AG09319 (cell line): ENCODE results near the gene YJEFN3.

Experiments used
- DNase-seq: peaks from one replicate; pipeline ENCODE4 v3.0.0-alpha.2; 2010; ENCODE audit warnings: low read depth; ENCODE audit errors: extremely low read depth
- CTCF ChIP-seq: IDR thresholded peaks from 2 replicates; pipeline ENCODE4 v1.5.1; 2011; ENCODE audit warnings: low read depth, mild to moderate bottlenecking, inconsistent platforms, low read length, moderate library complexity

Gene YJEFN3

DNA sequence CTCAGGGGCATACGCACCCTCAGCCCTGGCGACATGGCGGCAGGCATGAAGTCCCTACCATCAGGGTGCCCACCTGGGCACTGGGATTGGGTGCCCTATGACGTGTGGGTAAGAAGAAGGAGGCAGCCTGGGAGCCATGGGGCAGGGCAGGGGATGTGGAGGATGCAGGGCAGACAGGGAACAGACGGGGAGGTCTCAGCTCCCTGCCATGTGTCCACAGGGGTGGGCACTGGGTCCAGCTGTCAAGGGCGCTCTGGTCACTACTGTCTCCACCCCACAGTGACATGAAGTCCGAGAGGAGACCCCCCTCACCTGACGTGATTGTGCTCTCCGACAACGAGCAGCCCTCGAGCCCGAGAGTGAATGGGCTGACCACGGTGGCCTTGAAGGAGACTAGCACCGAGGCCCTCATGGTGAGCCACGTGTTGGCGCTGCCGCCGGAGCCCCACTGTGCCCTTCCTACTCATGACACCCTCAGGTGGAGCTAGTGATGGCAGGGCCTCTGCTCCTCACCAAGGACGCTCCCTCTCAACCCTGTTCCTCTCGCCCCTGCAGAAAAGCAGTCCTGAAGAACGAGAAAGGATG is 36.6 kb upstream of the YJEFN3 start:
- DNase-seq = no peak

DNA sequence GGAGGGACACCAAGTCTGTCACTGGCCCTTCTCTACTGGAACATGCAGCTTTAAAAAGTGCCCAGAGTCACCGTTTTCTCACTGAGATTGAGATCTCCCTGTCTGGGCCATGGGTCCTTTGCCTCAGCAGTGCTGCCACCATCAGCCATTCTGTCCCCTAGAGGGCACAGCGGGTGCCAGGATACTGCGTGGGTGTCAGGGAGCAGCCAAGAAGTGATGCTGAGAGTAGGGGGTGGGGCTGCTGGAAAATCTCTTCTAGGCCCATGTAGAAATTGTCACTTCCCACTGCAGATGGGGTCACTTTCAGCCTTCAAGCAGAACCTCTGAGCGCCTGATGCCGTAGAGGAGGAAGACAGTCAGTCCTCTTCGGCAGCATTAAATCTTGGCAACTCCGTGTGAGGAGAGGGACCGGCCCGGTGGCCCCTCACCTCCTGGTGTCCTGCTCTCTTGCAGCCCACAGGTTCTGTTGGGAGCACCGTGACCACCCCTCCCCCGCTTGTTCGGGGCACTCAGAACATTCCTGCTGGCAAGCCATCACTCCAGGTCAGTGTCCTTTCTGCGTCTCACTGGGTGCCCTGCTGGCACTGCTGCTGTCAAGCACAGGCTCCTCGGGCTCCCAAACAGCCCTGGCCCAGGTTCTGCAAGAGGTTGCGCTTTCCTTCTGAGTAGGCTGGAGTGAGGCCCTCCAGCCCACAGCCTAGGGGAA is 34.7 kb upstream of the YJEFN3 start:
- TF ChIP-seq CTCF = no peak
- DNase-seq = no peak

More for the DNA sequence above, 36.6 kb upstream of the YJEFN3 start:
- no peak for TF ChIP-seq CTCF

- no peak for TF ChIP-seq CTCF
- no peak for DNase-seq
Measured at GRCh38 chr19:19495614-19496603, 32.8 kb upstream of the YJEFN3 start.

DNA sequence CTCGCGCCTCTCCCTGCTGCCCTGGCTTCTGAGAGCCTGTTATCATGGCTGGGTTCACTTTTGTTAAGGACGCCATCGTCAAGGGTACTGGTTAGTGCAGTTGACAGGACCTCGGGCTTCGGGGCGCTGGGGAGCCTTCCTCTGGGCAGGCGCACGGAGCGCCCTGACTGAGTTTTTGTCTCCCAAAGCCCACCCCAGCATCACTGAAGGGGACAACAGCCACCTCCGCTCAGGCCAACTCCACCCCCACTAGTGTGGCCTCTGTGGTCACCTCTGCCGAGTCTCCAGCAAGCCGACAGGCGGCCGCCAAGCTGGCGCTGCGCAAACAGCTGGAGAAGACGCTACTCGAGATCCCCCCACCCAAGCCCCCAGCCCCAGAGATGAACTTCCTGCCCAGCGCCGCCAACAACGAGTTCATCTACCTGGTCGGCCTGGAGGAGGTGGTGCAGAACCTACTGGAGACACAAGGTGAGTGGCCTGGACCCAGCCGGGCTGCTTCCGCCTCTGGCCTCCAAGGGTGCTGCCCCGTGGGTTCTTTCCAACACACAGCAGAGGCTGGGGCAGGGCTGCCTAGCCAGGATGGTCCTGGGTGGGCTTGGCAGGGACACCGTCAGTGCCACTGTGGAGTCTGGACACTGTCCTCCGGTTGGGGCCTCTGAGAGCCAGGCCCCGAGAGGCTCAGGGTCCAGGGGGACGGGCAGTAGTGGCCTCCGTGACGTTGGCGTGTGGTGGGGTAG is 30.3 kb upstream of the YJEFN3 start:
- no peak for DNase-seq
- TF ChIP-seq CTCF = no peak

- no peak for TF ChIP-seq CTCF
- DNase-seq = no peak
Measured at GRCh38 chr19:19499272-19499995, 29.3 kb upstream of the YJEFN3 start.

DNA sequence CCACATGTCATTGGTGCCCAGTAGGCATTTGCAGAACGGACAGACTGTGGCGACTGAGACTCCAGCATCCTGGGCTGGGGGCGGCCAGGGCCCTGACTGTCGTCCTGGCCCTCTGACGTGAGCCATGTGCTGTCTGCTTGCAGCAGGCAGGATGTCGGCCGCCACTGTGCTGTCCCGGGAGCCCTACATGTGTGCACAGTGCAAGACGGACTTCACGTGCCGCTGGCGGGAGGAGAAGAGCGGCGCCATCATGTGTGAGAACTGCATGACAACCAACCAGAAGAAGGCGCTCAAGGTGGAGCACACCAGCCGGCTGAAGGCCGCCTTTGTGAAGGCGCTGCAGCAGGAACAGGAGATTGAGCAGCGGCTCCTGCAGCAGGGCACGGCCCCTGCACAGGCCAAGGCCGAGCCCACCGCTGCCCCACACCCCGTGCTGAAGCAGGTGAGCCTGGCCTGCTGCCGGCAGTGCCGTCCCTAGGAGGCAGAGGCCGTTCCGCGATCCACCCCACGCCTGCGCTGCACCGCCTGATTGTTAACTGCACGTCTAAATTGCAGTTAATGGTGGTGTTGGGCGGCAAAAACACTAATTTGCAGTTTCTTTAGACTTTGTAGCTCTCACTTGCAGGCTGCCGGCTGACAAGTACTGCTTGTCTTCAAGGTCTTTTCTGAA is 27.6 kb upstream of the YJEFN3 start:
- DNase-seq = no peak
- no peak for TF ChIP-seq CTCF
